Measurements from ENCODE around the gene STRBP.
"Not testable (repeated sequence)": the region's sequence is repeated elsewhere in the genome, so short reads cannot be mapped to it uniquely, and the experiment has no call there.

The STRBP gene

GRCh38 chr9:123218831-123219230 lies 49.6 kb downstream of the STRBP start:
- no peak for TF ChIP-seq CTCF (IDR thresholded peaks at IDR 0.05; ENCODE audit: extremely low read depth, missing control alignments)
- no peak for DNase-seq (ENCODE audit: low spot score)

GRCh38 chr9:123217128-123217654 lies 51.2 kb downstream of the STRBP start:
- no peak for DNase-seq (ENCODE audit: low spot score)
- TF ChIP-seq CTCF (IDR thresholded peaks at IDR 0.05; ENCODE audit: extremely low read depth, missing control alignments) = no peak

- no peak for DNase-seq (ENCODE audit: low spot score)
- TF ChIP-seq CTCF (IDR thresholded peaks at IDR 0.05; ENCODE audit: extremely low read depth, missing control alignments) = no peak
Measured at GRCh38 chr9:123216251-123216797, 52.1 kb downstream of the STRBP start.

- no peak for TF ChIP-seq CTCF (IDR thresholded peaks at IDR 0.05; ENCODE audit: extremely low read depth, missing control alignments)
- no peak for DNase-seq (ENCODE audit: low spot score)
Measured at GRCh38 chr9:123211081-123211480, 57.3 kb downstream of the STRBP start.

- no peak for TF ChIP-seq CTCF (IDR thresholded peaks at IDR 0.05; ENCODE audit: extremely low read depth, missing control alignments)
- no peak for DNase-seq (ENCODE audit: low spot score)
Measured at GRCh38 chr9:123208626-123209174, 59.7 kb downstream of the STRBP start.

GRCh38 chr9:123206065-123206464 lies 62.3 kb downstream of the STRBP start:
- DNase-seq (ENCODE audit: low spot score) = no peak
- no peak for TF ChIP-seq CTCF (IDR thresholded peaks at IDR 0.05; ENCODE audit: extremely low read depth, missing control alignments)

GRCh38 chr9:123201083-123201482 lies 67.3 kb downstream of the STRBP start:
- DNase-seq (ENCODE audit: low spot score) = no peak
- no peak for TF ChIP-seq CTCF (IDR thresholded peaks at IDR 0.05; ENCODE audit: extremely low read depth, missing control alignments)

- DNase-seq (ENCODE audit: low spot score) = not testable (repeated sequence)
Measured at GRCh38 chr9:123200469-123200868, 67.9 kb downstream of the STRBP start.

Data from GM20000 (cell line).